Measurements from ENCODE around the gene UNC50.

UNC50 gene

GRCh38 chr2:98608116-98608961, at the start of gene UNC50, which contains the start of gene COA5:
Gene UNC50, plus strand, starts transcription at chr2:98608589. Its CDS starts 1,171 bp downstream, at chr2:98609760.
Gene COA5, minus strand, starts transcription at chr2:98608512. Its CDS starts 107 bp downstream, at chr2:98608405.
- DNase-seq (ENCODE audit: low read depth), result peak; percentile 81

DNA sequence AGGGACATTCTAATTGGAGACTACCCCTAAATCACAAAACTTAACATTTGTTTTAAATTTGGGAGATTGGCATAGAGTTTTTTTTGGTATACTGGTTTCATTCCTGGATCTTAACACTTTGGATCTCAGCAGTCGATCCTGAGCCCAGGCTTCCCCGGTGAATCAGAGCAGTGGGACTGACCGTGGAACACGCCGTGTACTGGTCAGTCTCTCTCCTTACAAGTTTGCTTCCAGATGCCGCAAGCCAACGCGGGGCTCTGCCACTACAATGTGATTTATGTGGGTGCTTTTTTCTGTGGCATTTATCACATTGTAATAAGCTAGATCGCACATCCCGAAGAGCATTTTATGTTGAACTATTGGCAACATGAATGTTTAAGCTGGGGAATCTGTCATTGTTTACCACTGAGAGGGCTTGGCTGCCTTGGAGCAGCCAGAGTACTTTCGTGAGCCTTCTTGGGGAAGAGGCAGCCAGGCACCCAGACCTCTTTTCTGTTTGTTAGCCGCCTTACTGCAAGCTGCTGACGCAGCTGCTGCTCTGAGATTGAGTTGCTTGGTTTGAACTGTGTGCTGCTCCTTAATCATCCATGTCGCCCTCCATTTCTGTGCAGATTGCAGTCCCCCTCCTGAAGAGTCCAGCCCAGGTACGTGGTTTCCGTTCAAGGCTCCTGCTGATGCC, 49.4 kb upstream of the UNC50 start:
- no peak for DNase-seq (ENCODE audit: low read depth)

- no peak for DNase-seq (ENCODE audit: low read depth)
Observed at GRCh38 chr2:98559581-98559980, 48.8 kb upstream of the UNC50 start.

DNA sequence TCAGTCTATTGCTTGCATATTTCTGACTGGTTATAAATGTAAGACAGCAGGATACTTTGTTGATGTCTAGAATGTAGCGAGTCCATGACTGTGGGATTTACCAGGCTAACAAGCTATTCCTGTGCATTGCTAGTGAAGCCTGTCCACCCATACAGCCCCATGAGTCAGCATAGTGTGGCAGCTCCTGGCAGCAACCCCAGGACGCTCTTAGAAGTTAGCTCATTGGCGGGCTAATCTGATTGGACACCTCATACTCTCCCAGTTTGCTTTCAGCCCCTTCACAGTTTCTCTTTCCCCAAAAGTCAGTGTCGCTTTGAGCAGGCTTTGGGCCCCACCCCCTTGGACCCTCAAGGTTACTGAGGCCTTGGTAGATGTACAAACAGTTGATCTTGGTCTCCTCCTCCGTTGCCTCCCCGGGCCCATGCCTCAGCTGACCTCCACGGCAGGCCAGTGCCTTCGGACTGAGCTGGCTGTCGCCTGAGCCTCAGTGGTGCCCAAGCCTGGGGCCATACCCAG, 48.1 kb upstream of the UNC50 start:
- no peak for DNase-seq (ENCODE audit: low read depth)

GRCh38 chr2:98561018-98561417, 47.4 kb upstream of the UNC50 start:
- no peak for DNase-seq (ENCODE audit: low read depth)

GRCh38 chr2:98561902-98562695, 46.3 kb upstream of the UNC50 start:
- DNase-seq (ENCODE audit: low read depth), result no peak

DNA sequence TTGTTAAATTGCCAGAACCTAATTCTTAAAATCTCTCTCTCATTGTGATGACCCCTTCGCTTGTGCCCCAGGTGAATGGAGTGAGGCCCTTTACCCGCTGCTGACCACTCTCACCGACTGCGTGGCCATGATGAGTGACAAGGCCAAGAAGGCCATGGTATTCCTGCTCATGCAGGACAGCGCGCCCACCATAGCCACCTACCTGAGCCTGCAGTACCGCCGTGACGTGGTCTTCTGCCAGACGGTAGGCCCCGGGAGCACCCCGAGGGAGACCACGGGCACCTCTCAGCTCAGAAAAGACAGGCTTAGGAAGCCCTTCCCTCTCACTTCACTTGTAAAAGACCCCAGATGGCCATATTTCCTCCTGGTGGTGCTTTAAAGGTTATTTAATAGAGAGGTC, 45.0 kb upstream of the UNC50 start:
- DNase-seq (ENCODE audit: low read depth), result no peak

GRCh38 chr2:98564541-98565132, 43.8 kb upstream of the UNC50 start:
- no peak for DNase-seq (ENCODE audit: low read depth)

- DNase-seq (ENCODE audit: low read depth), result no peak
Observed at GRCh38 chr2:98565286-98565860, 43.0 kb upstream of the UNC50 start.

GRCh38 chr2:98565941-98566340, 42.4 kb upstream of the UNC50 start:
- no peak for DNase-seq (ENCODE audit: low read depth)

DNA sequence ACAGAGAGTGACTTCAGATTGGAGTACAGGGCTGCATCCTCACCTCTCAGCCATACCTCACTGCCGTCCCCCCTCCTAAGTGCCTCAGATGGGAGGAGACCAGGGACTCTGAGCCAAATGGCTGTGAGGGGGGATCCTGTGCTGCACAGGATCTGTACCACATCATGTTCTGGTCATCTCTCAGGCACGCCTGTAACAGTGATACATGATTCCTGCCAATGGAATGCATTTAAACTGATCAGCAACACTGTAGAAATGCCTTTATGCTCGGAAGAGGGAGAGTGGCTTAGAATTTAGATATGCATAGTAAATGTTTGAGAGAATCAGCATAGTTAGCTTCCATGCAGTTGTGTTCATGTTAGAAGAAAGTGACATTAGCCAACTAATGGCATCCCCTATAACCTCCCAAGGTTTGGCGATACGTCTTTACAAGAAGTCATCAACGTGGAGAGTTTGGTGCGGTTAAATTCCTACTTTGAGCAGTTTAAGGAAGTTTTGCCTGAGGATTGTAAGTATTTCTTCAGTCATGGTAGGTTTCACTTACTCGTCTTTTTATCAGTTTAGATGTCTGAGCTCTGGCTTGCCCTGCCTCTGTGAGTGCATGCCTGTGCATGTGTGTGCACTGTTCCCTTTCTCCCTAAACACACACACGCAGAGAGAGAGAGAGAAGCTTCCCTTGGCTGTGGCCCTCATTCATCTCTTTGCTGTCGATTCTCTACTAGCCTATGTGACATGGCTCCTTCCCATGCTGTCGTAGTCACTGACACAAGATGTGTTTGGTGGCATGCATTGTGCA, 40.0 kb upstream of the UNC50 start:
- no peak for DNase-seq (ENCODE audit: low read depth)

DNA sequence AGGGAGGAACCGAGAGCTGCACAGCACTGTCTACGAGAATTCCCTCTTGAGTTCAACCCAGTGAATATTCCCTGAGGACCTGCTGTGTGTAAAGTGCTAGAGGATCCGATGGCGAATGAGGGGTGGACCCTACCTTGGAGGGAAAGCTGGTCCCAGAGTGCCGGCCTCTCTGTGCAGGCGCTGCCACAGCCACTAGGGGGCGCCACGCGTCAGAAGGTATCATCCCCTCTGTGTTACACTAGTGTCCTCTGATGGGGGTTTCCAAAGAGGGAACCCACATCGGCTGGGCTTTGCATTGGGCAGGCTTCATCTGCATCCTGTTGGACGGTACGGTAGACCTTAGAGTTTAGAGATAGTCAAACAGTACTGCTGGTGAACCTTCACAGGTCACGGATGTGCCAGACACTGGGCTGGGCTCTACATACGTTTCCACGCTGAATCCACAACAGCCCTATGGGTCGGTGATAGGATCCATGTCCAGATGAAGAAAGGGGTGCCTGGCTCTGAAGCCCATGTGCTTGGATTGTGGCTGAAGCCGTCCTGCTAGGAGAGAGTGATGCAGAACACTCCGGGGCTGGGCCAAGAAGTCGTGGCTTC, 39.1 kb upstream of the UNC50 start:
- DNase-seq (ENCODE audit: low read depth), result no peak

GRCh38 chr2:98569915-98570314, 38.5 kb upstream of the UNC50 start:
- no peak for DNase-seq (ENCODE audit: low read depth)

DNA sequence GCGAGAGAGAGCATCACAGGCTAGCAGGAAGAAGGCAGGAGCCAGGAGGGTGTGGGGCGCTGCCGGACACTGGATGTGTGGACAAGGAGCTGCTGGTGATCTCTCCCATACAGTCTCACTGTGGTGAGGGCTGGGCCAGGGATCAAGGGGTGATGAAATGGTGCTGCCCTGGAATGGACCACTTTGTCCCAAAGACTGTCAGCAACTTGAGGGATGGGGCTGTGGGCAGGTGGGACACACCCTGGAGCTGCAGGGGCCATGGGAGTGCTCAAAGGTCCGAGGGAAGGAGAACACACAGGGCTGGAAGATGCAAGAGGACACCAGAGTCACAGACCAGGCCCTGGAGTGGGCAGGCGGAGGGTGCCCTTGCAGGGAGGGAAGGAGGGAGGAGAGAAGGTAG, 38.0 kb upstream of the UNC50 start:
- DNase-seq (ENCODE audit: low read depth), result no peak

- no peak for DNase-seq (ENCODE audit: low read depth)
Observed at GRCh38 chr2:98571121-98571701, 37.2 kb upstream of the UNC50 start.

- no peak for DNase-seq (ENCODE audit: low read depth)
Observed at GRCh38 chr2:98571796-98572195, 36.6 kb upstream of the UNC50 start.

- DNase-seq (ENCODE audit: low read depth), result no peak
Observed at GRCh38 chr2:98572211-98572610, 36.2 kb upstream of the UNC50 start.

- DNase-seq (ENCODE audit: low read depth), result no peak
Observed at GRCh38 chr2:98572676-98573075, 35.7 kb upstream of the UNC50 start.

DNA sequence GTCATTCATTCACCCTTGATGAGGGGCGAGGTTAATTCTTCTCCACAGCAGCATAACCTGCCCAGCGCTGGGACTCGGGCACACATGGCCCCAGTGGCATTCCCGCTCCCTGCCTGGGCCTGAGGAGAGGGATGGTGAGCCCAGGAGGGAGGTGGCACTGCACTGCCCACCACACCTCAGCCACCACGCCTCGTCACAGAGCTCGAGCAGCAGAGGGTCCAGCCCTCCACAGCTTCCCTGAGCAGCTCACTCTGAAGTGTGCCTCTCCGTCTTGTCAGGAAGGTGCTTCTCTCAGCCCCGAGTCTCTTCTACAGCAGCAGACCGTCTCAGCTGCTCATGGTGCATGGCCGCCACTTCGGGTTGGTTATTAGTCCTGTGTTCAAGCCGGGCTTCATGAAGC, 35.0 kb upstream of the UNC50 start:
- no peak for DNase-seq (ENCODE audit: low read depth)

All from CMK (cell line).